Measurements from ENCODE around the gene GPR156.
"Not testable (repeated sequence)": the region's sequence is repeated elsewhere in the genome, so short reads cannot be mapped to it uniquely, and the experiment has no call there.

Gene GPR156

GRCh38 chr3:120163816-120164215 is 121.2 kb downstream of the GPR156 start:
- in situ Hi-C loops (cut with MboI; ENCODE audit: low sequenced_read_pairs), result no loop called here

- in situ Hi-C loops (cut with MboI; ENCODE audit: low sequenced_read_pairs), result no loop called here
These were observed 122.0 kb downstream of the GPR156 start for GRCh38 chr3:120163026-120163425.

GRCh38 chr3:120162400-120162799 is 122.6 kb downstream of the GPR156 start:
- in situ Hi-C loops (cut with MboI; ENCODE audit: low sequenced_read_pairs), result no loop called here

GRCh38 chr3:120161902-120162301 is 123.1 kb downstream of the GPR156 start:
- in situ Hi-C loops (cut with MboI; ENCODE audit: low sequenced_read_pairs), result no loop called here

GRCh38 chr3:120160050-120160449 is 125.0 kb downstream of the GPR156 start:
- in situ Hi-C loops (cut with MboI; ENCODE audit: low sequenced_read_pairs), result no loop called here

GRCh38 chr3:120157681-120158080 is 127.3 kb downstream of the GPR156 start:
- in situ Hi-C loops (cut with MboI; ENCODE audit: low sequenced_read_pairs), result no loop called here

- in situ Hi-C loops (cut with MboI; ENCODE audit: low sequenced_read_pairs), result no loop called here
These were observed 127.9 kb downstream of the GPR156 start for GRCh38 chr3:120157113-120157512.

GRCh38 chr3:120156699-120157098 is 128.3 kb downstream of the GPR156 start:
- in situ Hi-C loops (cut with MboI; ENCODE audit: low sequenced_read_pairs), result no loop called here

- in situ Hi-C loops (cut with MboI; ENCODE audit: low sequenced_read_pairs), result not testable (repeated sequence)
These were observed 129.3 kb downstream of the GPR156 start for GRCh38 chr3:120155694-120156093.

- in situ Hi-C loops (cut with MboI; ENCODE audit: low sequenced_read_pairs), result no loop called here
These were observed 129.9 kb downstream of the GPR156 start for GRCh38 chr3:120155108-120155507.

- in situ Hi-C loops (cut with MboI; ENCODE audit: low sequenced_read_pairs), result no loop called here
These were observed 131.7 kb downstream of the GPR156 start for GRCh38 chr3:120153294-120153693.

GRCh38 chr3:120151791-120152190 is 133.2 kb downstream of the GPR156 start:
- in situ Hi-C loops (cut with MboI; ENCODE audit: low sequenced_read_pairs), result no loop called here

GRCh38 chr3:120148187-120148949 is 136.7 kb downstream of the GPR156 start:
- in situ Hi-C loops (cut with MboI; ENCODE audit: low sequenced_read_pairs), result no loop called here

GRCh38 chr3:120147072-120147871 is 137.8 kb downstream of the GPR156 start:
- in situ Hi-C loops (cut with MboI; ENCODE audit: low sequenced_read_pairs), result no loop called here

- in situ Hi-C loops (cut with MboI; ENCODE audit: low sequenced_read_pairs), result no loop called here
These were observed 139.3 kb downstream of the GPR156 start for GRCh38 chr3:120145542-120146285.

GRCh38 chr3:120144267-120144666 is 140.8 kb downstream of the GPR156 start:
- in situ Hi-C loops (cut with MboI; ENCODE audit: low sequenced_read_pairs), result no loop called here

GRCh38 chr3:120143676-120144075 is 141.3 kb downstream of the GPR156 start:
- in situ Hi-C loops (cut with MboI; ENCODE audit: low sequenced_read_pairs), result no loop called here

GRCh38 chr3:120142236-120142635 is 142.8 kb downstream of the GPR156 start:
- in situ Hi-C loops (cut with MboI; ENCODE audit: low sequenced_read_pairs), result no loop called here

- in situ Hi-C loops (cut with MboI; ENCODE audit: low sequenced_read_pairs), result no loop called here
These were observed 144.8 kb downstream of the GPR156 start for GRCh38 chr3:120140098-120140742.

GRCh38 chr3:120139140-120139539 is 145.9 kb downstream of the GPR156 start:
- in situ Hi-C loops (cut with MboI; ENCODE audit: low sequenced_read_pairs), result no loop called here

GRCh38 chr3:120137548-120137947 is 147.5 kb downstream of the GPR156 start:
- in situ Hi-C loops (cut with MboI; ENCODE audit: low sequenced_read_pairs), result no loop called here

Measured in HL-60/S4 treated with retinoic acid at 250 ng/mL for 4 days and 3 days (cell line).